ENCODE measurements around the gene SPAG16. TPM values are rescaled to one million over a fixed set of nuclear protein-coding genes. Genes with fewer than 3 reads are reported as not detected.

SPAG16 gene
- total RNA-seq, 1 donor from 2014 or later = 18.1 TPM

- TF ChIP-seq CTCF (IDR thresholded peaks at IDR 0.05; ENCODE audit: partially characterized antibody, unreplicated experiment) = no peak
- Mint-ChIP-seq H3K9me3 (ENCODE audit: unreplicated experiment) (no peaks in the 10 kb centered on the region), H3K36me3 (ENCODE audit: unreplicated experiment) (no peaks in the 10 kb centered on the region), H3K27me3 (ENCODE audit: unreplicated experiment) (peaks cover 2% of the 10 kb centered on the region), H3K4me1 (ENCODE audit: low read depth, unreplicated experiment) (peaks cover 12% of the 10 kb centered on the region), H3K4me3 (ENCODE audit: unreplicated experiment) (no peak overlapping the region), H3K27ac (ENCODE audit: unreplicated experiment) (no peak overlapping the region)
- DNase-seq = no peak
These were observed 1098.0 kb downstream of the SPAG16 start for GRCh38 chr2:214382229-214382628.

GRCh38 chr2:214386720-214387119 lies 1102.5 kb downstream of the SPAG16 start:
- DNase-seq = no peak
- H3K4me3 Mint-ChIP-seq (ENCODE audit: unreplicated experiment) = no peak overlapping the region
- no peaks in the 10 kb centered on the region for H3K36me3 Mint-ChIP-seq (ENCODE audit: unreplicated experiment)
- TF ChIP-seq CTCF (IDR thresholded peaks at IDR 0.05; ENCODE audit: partially characterized antibody, unreplicated experiment) = no peak
- no peak overlapping the region for H3K27ac Mint-ChIP-seq (ENCODE audit: unreplicated experiment)
- H3K9me3 Mint-ChIP-seq (ENCODE audit: unreplicated experiment) = no peaks in the 10 kb centered on the region
- no peaks in the 10 kb centered on the region for H3K27me3 Mint-ChIP-seq (ENCODE audit: unreplicated experiment)
- peaks cover 4% of the 10 kb centered on the region for H3K4me1 Mint-ChIP-seq (ENCODE audit: low read depth, unreplicated experiment)

- H3K27me3 Mint-ChIP-seq (ENCODE audit: unreplicated experiment) = no peaks in the 10 kb centered on the region
- no peak overlapping the region for H3K27ac Mint-ChIP-seq (ENCODE audit: unreplicated experiment)
- no peaks in the 10 kb centered on the region for H3K9me3 Mint-ChIP-seq (ENCODE audit: unreplicated experiment)
- peaks cover 8% of the 10 kb centered on the region for H3K4me1 Mint-ChIP-seq (ENCODE audit: low read depth, unreplicated experiment)
- no peak for DNase-seq
- H3K36me3 Mint-ChIP-seq (ENCODE audit: unreplicated experiment) = no peaks in the 10 kb centered on the region
- no peak overlapping the region for H3K4me3 Mint-ChIP-seq (ENCODE audit: unreplicated experiment)
- no peak for TF ChIP-seq CTCF (IDR thresholded peaks at IDR 0.05; ENCODE audit: partially characterized antibody, unreplicated experiment)
These were observed 1105.1 kb downstream of the SPAG16 start for GRCh38 chr2:214389334-214389733.

- H3K27ac Mint-ChIP-seq (ENCODE audit: unreplicated experiment) = no peak overlapping the region
- H3K9me3 Mint-ChIP-seq (ENCODE audit: unreplicated experiment) = no peaks in the 10 kb centered on the region
- no peak for TF ChIP-seq CTCF (IDR thresholded peaks at IDR 0.05; ENCODE audit: partially characterized antibody, unreplicated experiment)
- H3K27me3 Mint-ChIP-seq (ENCODE audit: unreplicated experiment) = no peaks in the 10 kb centered on the region
- H3K36me3 Mint-ChIP-seq (ENCODE audit: unreplicated experiment) = no peaks in the 10 kb centered on the region
- no peak for DNase-seq
- H3K4me1 Mint-ChIP-seq (ENCODE audit: low read depth, unreplicated experiment) = peaks cover 9% of the 10 kb centered on the region
- no peak overlapping the region for H3K4me3 Mint-ChIP-seq (ENCODE audit: unreplicated experiment)
These were observed 1109.5 kb downstream of the SPAG16 start for GRCh38 chr2:214393796-214394195.

GRCh38 chr2:214395040-214395439 lies 1110.8 kb downstream of the SPAG16 start:
- no peaks in the 10 kb centered on the region for H3K27me3 Mint-ChIP-seq (ENCODE audit: unreplicated experiment)
- no peak overlapping the region for H3K27ac Mint-ChIP-seq (ENCODE audit: unreplicated experiment)
- peaks cover 11% of the 10 kb centered on the region for H3K4me1 Mint-ChIP-seq (ENCODE audit: low read depth, unreplicated experiment)
- H3K36me3 Mint-ChIP-seq (ENCODE audit: unreplicated experiment) = no peaks in the 10 kb centered on the region
- H3K9me3 Mint-ChIP-seq (ENCODE audit: unreplicated experiment) = no peaks in the 10 kb centered on the region
- H3K4me3 Mint-ChIP-seq (ENCODE audit: unreplicated experiment) = no peak overlapping the region
- no peak for DNase-seq
- no peak for TF ChIP-seq CTCF (IDR thresholded peaks at IDR 0.05; ENCODE audit: partially characterized antibody, unreplicated experiment)
